Upper lobe of left lung (tissue), 6 donors: ENCODE results near the gene LMTK2. TPM values are rescaled to one million over a fixed set of nuclear protein-coding genes. Genes with fewer than 3 reads are reported as not detected.

ENCODE experiments used
- ATAC-seq, 2 donors: fragments of 200-7000 bp; cut with Tn5 transposase; one replicate each; pipeline ENCODE4 v1.9.1; 2022; ENCODE audit warnings: mild to moderate bottlenecking in 2 of 2, moderate library complexity in 2 of 2; ENCODE audit not compliant: low FRiP score in 2 of 2
- DNase-seq, 2 donors: peaks; one replicate each; pipeline ENCODE4 v3.0.0-alpha.2; 2019 to 2020
- H3K27ac ChIP-seq, 4 donors: fragments of 200-600 bp; sonication (generic); one replicate each; pipeline ENCODE4 v1.5.1; 2016 to 2019
- H3K27me3 ChIP-seq, 4 donors: fragments of 200-600 bp; sonication (generic); one replicate each; pipeline ENCODE4 v1.5.1; 2017 to 2019
- H3K36me3 ChIP-seq, 4 donors: fragments of 200-600 bp; sonication (generic); one replicate each; pipeline ENCODE4 v1.5.1; 2016 to 2019
- H3K4me1 ChIP-seq, 4 donors: fragments of 200-600 bp; sonication (generic); one replicate each; pipeline ENCODE4 v1.5.1; 2018 to 2019
- H3K4me3 ChIP-seq, 4 donors: fragments of 200-600 bp; sonication (generic); one replicate each; pipeline ENCODE4 v1.5.1; 2017 to 2019; ENCODE audit warnings: mild to moderate bottlenecking in 2 of 4, moderate library complexity in 1 of 4
- H3K9me3 ChIP-seq, 4 donors: fragments of 200-600 bp; sonication (generic); one replicate each; pipeline ENCODE4 v1.5.1; 2018 to 2019
- CTCF ChIP-seq, 6 experiments: fragments of 450-650 bp in 4 of 6; fragments of 200-600 bp in 2 of 6; sonication (generic) in 2 of 6; IDR thresholded peaks; one replicate each; pipeline ENCODE4 v1.5.1; 2016 to 2019; ENCODE audit warnings: antibody characterized with exemption in 6 of 6
- EP300 ChIP-seq, 4 donors: sonication (generic); formaldehyde crosslinking; IDR thresholded peaks; one replicate each; pipeline ENCODE4 v1.5.1; 2017; ENCODE audit warnings: antibody characterized with exemption in 4 of 4, control low read depth in 2 of 4
- POLR2A ChIP-seq, 4 donors: fragments of 450-650 bp; IDR thresholded peaks; one replicate each; pipeline ENCODE4 v1.5.1; 2016 to 2017; ENCODE audit warnings: antibody characterized with exemption in 4 of 4, mild to moderate bottlenecking in 2 of 4
- POLR2AphosphoS5 ChIP-seq, 2 donors: sonication (generic); formaldehyde crosslinking; IDR thresholded peaks; one replicate each; pipeline ENCODE4 v1.5.1; 2017; ENCODE audit warnings: antibody characterized with exemption in 2 of 2
- WGBS, 2 donors: methylation state at CpG; one replicate each; pipeline ENCODE4 v1.1.5; 2017 to 2018; 5-methylcytosine and 5-hydroxymethylcytosine counted together
- total RNA-seq, 6 donors: library from RNA; depleted of rRNA in 4 of 6; stranded (reverse); fragments of >200 nt in 4 of 6; gene quantifications; one replicate each; pipeline versions ENCODE4 v1.1.0 to v1.2.1, GENCODE V29; 2016 to 2021
- donor health status: DM: no; HTN: no; CAD: no; lungs with moderate emphysema.
- donor health status: DM: no; HTN: yes; CAD: no; lungs with severe emphysema.

LMTK2 gene
- total RNA-seq, 6 donors from 2014 or later = 27.6 to 65.8 (median 37.5) TPM

GRCh38 chr7:98167653-98168052 is 61.0 kb downstream of the LMTK2 start:
- WGBS, 2 donors = 93% methylated on average over 15 of the region's 15 CpGs
- H3K27ac ChIP-seq = no peak overlapping the region

GRCh38 chr7:98168181-98168903 is 61.7 kb downstream of the LMTK2 start:
- Histone ChIP-seq H3K27ac (no peak overlapping the region), H3K9me3 (no peaks in the 10 kb centered on the region), H3K4me1 (peaks cover 5 to 9% (median 5%) of the 10 kb centered on the region in 4 donors), H3K4me3 (no peak overlapping the region), H3K27me3 (no peaks in the 10 kb centered on the region), H3K36me3 (peaks cover 0 to 23% (median 7%) of the 10 kb centered on the region in 4 donors)
- 67% methylated on average over 17 of the region's 17 CpGs for WGBS, 2 donors
- ATAC-seq (peak; percentile 65 to 76), DNase-seq (peak; percentile 75 to 76)
- TF ChIP-seq EP300 (IDR thresholded peaks at IDR 0.05) (no peak), POLR2AphosphoS5 (IDR thresholded peaks at IDR 0.05) (no peak), CTCF (IDR thresholded peaks at IDR 0.05) (peak; percentile 30 to 76 (median 70))

More at GRCh38 chr7:98167653-98168052, 61.0 kb downstream of the LMTK2 start:
- peaks cover 0 to 19% (median 7%) of the 10 kb centered on the region in 4 donors for H3K36me3 ChIP-seq
- H3K4me1 ChIP-seq = peaks cover 5 to 15% (median 5%) of the 10 kb centered on the region in 4 donors
- H3K9me3 ChIP-seq = no peaks in the 10 kb centered on the region
- ATAC-seq = no peak
- peak in 1 of 2 donors; percentile 52 for DNase-seq
- TF ChIP-seq POLR2A (IDR thresholded peaks at IDR 0.05) (no peak), CTCF (IDR thresholded peaks at IDR 0.05) (no peak), EP300 (IDR thresholded peaks at IDR 0.05) (no peak), POLR2AphosphoS5 (IDR thresholded peaks at IDR 0.05) (no peak)
- H3K4me3 ChIP-seq = no peak overlapping the region
- H3K27me3 ChIP-seq = no peaks in the 10 kb centered on the region

- DNase-seq = peak in 1 of 2 donors; percentile 26
- H3K27me3 ChIP-seq = no peaks in the 10 kb centered on the region
- TF ChIP-seq CTCF (IDR thresholded peaks at IDR 0.05) (peak in 1 of 6 experiments; percentile 3), POLR2AphosphoS5 (IDR thresholded peaks at IDR 0.05) (no peak)
- H3K36me3 ChIP-seq = peaks cover 0 to 23% (median 7%) of the 10 kb centered on the region in 4 donors
- H3K4me1 ChIP-seq = peaks cover 0 to 8% (median 6%) of the 10 kb centered on the region in 4 donors
- ATAC-seq = no peak
- H3K27ac ChIP-seq = no peak overlapping the region
- H3K4me3 ChIP-seq = no peak overlapping the region
- no peaks in the 10 kb centered on the region for H3K9me3 ChIP-seq
- WGBS, 2 donors = 85 to 89% methylated on average over 5 of the region's 5 CpGs
Observed at GRCh38 chr7:98168904-98169621, 62.4 kb downstream of the LMTK2 start.

- H3K27ac ChIP-seq = no peak overlapping the region
- peaks cover 0 to 10% (median under 1%) of the 10 kb centered on the region in 4 donors for H3K4me1 ChIP-seq
- no peak for TF ChIP-seq POLR2A (IDR thresholded peaks at IDR 0.05)
- TF ChIP-seq CTCF (IDR thresholded peaks at IDR 0.05) = no peak
- no peak for TF ChIP-seq POLR2AphosphoS5 (IDR thresholded peaks at IDR 0.05)
- no peak for TF ChIP-seq EP300 (IDR thresholded peaks at IDR 0.05)
- no peaks in the 10 kb centered on the region for H3K9me3 ChIP-seq
- 90 to 91% methylated on average over 8 of the region's 8 CpGs for WGBS, 2 donors
- no peak for ATAC-seq
- DNase-seq = no peak
- no peak overlapping the region for H3K4me3 ChIP-seq
- H3K27me3 ChIP-seq = no peaks in the 10 kb centered on the region
- peaks cover 0 to 34% (median 7%) of the 10 kb centered on the region in 4 donors for H3K36me3 ChIP-seq
Observed at GRCh38 chr7:98170966-98171365, 64.3 kb downstream of the LMTK2 start.
